ENCODE data around the gene ZCCHC10.

Gene ZCCHC10

DNA sequence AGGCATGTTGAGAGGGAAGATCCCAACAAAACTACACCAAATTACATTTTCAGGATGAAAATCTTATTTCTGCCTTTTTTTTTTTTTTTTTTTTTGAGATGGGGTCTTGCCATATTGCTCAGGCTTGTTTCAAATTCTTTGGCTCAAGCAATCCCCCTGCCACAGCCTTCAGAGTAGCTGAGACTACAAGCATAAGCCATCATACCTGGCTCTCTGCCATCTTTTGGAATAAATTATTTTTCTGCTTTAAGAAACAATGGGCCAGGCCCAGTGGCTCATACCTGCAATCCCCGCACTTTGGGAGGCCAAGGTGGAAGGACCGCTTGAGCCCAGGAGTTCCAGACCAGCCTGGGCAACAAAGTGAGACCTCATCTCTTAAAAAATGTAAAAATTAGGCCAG lies 77.2 kb downstream of the ZCCHC10 start:
- H4K20me1 ChIP-seq (ENCODE audit: low read depth, low read length) = peaks cover 7% of the 10 kb centered on the region; the same call in 1 of the 2 replicates
- no peak overlapping the region for H3K27ac ChIP-seq (ENCODE audit: low read depth, low read length)
- H3K36me3 ChIP-seq (ENCODE audit: low read length) = no peaks in the 10 kb centered on the region
- no peak overlapping the region for H2AFZ ChIP-seq (ENCODE audit: low read depth, low read length, severe bottlenecking)
- no peaks in the 10 kb centered on the region for H3K9me3 ChIP-seq (ENCODE audit: insufficient read depth, low read length)
- no peak overlapping the region for H3K4me3 ChIP-seq (ENCODE audit: insufficient read depth, low read length, poor library complexity, severe bottlenecking)
- H3K9ac ChIP-seq (ENCODE audit: low read length) = no peak overlapping the region
- no peaks in the 10 kb centered on the region for H3F3A ChIP-seq (ENCODE audit: insufficient read depth)
- TF ChIP-seq, protein P1, sequence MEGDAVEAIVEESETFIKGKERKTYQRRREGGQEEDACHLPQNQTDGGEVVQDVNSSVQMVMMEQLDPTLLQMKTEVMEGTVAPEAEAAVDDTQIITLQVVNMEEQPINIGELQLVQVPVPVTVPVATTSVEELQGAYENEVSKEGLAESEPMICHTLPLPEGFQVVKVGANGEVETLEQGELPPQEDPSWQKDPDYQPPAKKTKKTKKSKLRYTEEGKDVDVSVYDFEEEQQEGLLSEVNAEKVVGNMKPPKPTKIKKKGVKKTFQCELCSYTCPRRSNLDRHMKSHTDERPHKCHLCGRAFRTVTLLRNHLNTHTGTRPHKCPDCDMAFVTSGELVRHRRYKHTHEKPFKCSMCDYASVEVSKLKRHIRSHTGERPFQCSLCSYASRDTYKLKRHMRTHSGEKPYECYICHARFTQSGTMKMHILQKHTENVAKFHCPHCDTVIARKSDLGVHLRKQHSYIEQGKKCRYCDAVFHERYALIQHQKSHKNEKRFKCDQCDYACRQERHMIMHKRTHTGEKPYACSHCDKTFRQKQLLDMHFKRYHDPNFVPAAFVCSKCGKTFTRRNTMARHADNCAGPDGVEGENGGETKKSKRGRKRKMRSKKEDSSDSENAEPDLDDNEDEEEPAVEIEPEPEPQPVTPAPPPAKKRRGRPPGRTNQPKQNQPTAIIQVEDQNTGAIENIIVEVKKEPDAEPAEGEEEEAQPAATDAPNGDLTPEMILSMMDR (IDR thresholded peaks at IDR 0.05; ENCODE audit: insufficient read depth, low read length, poor library complexity, severe bottlenecking) = no peak
- TF ChIP-seq EZH2phosphoT487 (conservative IDR thresholded peaks at IDR 0.05; ENCODE audit: low read length) = no peak
- peaks cover 86% of the 10 kb centered on the region for H3K79me2 ChIP-seq (ENCODE audit: insufficient read depth, low read length)
- H3K9me2 ChIP-seq (replicated peaks; ENCODE audit: insufficient read depth, low read length) = no peaks in the 10 kb centered on the region
- H3K27me3 ChIP-seq (ENCODE audit: low read length) = no peaks in the 10 kb centered on the region
- H3K4me2 ChIP-seq (ENCODE audit: low read depth, low read length, poor library complexity, severe bottlenecking) = no peak overlapping the region

DNA sequence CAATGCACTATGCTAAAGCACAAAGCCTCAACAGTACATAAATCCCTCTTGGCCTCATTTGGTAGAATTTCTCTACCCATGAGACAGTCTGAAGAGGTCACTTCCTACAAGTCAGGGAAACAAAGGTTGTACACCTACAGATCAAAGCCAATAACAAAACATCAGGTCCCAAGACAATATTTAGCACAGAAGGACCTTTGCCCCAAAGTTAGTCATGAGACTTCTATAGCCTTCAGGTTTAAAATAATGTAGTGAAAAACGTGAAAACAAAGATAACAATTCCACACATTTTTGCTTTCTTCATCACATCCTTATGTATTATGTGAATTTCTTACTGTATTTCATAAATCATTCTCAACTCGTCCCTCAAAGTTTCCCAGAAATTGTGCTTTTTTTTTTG lies 78.7 kb downstream of the ZCCHC10 start:
- no peak overlapping the region for H3K4me2 ChIP-seq (ENCODE audit: low read depth, low read length, poor library complexity, severe bottlenecking)
- H2AFZ ChIP-seq (ENCODE audit: low read depth, low read length, severe bottlenecking) = no peak overlapping the region
- no peaks in the 10 kb centered on the region for H3K9me3 ChIP-seq (ENCODE audit: insufficient read depth, low read length)
- H4K20me1 ChIP-seq (ENCODE audit: low read depth, low read length) = peaks cover 7% of the 10 kb centered on the region; the same call in 1 of the 2 replicates
- no peaks in the 10 kb centered on the region for H3K27me3 ChIP-seq (ENCODE audit: low read length)
- TF ChIP-seq EZH2phosphoT487 (conservative IDR thresholded peaks at IDR 0.05; ENCODE audit: low read length) = no peak
- TF ChIP-seq, protein P1 (IDR thresholded peaks at IDR 0.05; ENCODE audit: insufficient read depth, low read length, poor library complexity, severe bottlenecking) = no peak
- no peaks in the 10 kb centered on the region for H3K9me2 ChIP-seq (replicated peaks; ENCODE audit: insufficient read depth, low read length)
- no peak overlapping the region for H3K27ac ChIP-seq (ENCODE audit: low read depth, low read length)
- H3F3A ChIP-seq (ENCODE audit: insufficient read depth) = no peaks in the 10 kb centered on the region
- H3K79me2 ChIP-seq (ENCODE audit: insufficient read depth, low read length) = peaks cover 85% of the 10 kb centered on the region
- no peak overlapping the region for H3K9ac ChIP-seq (ENCODE audit: low read length)
- no peak overlapping the region for H3K4me3 ChIP-seq (ENCODE audit: insufficient read depth, low read length, poor library complexity, severe bottlenecking)
- no peaks in the 10 kb centered on the region for H3K36me3 ChIP-seq (ENCODE audit: low read length)

Measured in SU-DHL-6 (cell line).